H1 (cell line): ENCODE measurements around the gene NXT1. TPM values are rescaled to one million over a fixed set of nuclear protein-coding genes. Genes with fewer than 3 reads are reported as not detected.
A peak's percentile ranks its signal among the peaks of the same experiment; 100 is the strongest.

Source experiments
- CBX5 ChIP-seq: fragments of 300-800, 300-1000 bp; sonication (generic); IDR thresholded peaks from 2 replicates; pipeline ENCODE4 v1.7.1; 2016; ENCODE audit warnings: antibody characterized with exemption, low read length, low read depth
- CHD1 ChIP-seq: IDR thresholded peaks from 2 replicates; pipeline ENCODE4 v1.6.1; 2012; ENCODE audit warnings: low read depth, low read length, improper control_type of control experiment
- EGR1 ChIP-seq: IDR thresholded peaks from 2 replicates; pipeline ENCODE4 v1.6.1; 2011; ENCODE audit warnings: low read depth, low read length, borderline replicate concordance
- GABPA ChIP-seq: IDR thresholded peaks from 2 replicates; pipeline ENCODE4 v1.6.1; 2011; ENCODE audit warnings: mild to moderate bottlenecking, low read length, moderate library complexity, borderline replicate concordance; ENCODE audit not compliant: insufficient read depth
- GTF2F1 ChIP-seq: IDR thresholded peaks from 2 replicates; pipeline ENCODE4 v1.6.1; 2012; ENCODE audit warnings: low read depth, low read length, improper control_type of control experiment, borderline replicate concordance
- HDAC6 ChIP-seq: IDR thresholded peaks from one replicate; pipeline ENCODE4 v1.7.1; 2012; ENCODE audit warnings: low read depth, mild to moderate bottlenecking, inconsistent platforms, low read length, moderate library complexity
- JUND ChIP-seq: IDR thresholded peaks from 2 replicates; pipeline ENCODE4 v1.6.1; 2011; ENCODE audit warnings: mild to moderate bottlenecking, improper control_type of control experiment, low read length
- KDM1A ChIP-seq: fragments of 200-600, 300-600 bp; sonication (generic); IDR thresholded peaks from 2 replicates; pipeline ENCODE4 v1.7.1; 2016; ENCODE audit warnings: mild to moderate bottlenecking, low read length, borderline replicate concordance
- KDM5A ChIP-seq: fragments of 200-600 bp; IDR thresholded peaks from 2 replicates; pipeline ENCODE4 v1.7.1; 2012; ENCODE audit warnings: mild to moderate bottlenecking, low read length, inconsistent platforms, mixed read lengths
- NRF1 ChIP-seq: IDR thresholded peaks from 2 replicates; pipeline ENCODE4 v1.6.1; 2011; ENCODE audit warnings: mild to moderate bottlenecking, low read depth, low read length, improper control_type of control experiment
- PHF8 ChIP-seq: fragments of 200-600 bp; sonication (generic); conservative IDR thresholded peaks from 2 replicates; pipeline ENCODE4 v1.7.1; 2012; ENCODE audit warnings: low read depth, mild to moderate bottlenecking, inconsistent platforms, low read length, moderate library complexity
- RBBP5 ChIP-seq: IDR thresholded peaks from 2 replicates; pipeline ENCODE4 v1.7.1; 2012; ENCODE audit warnings: low read depth, mild to moderate bottlenecking, inconsistent platforms, low read length, moderate library complexity, borderline replicate concordance
- RFX5 ChIP-seq: IDR thresholded peaks from 2 replicates; pipeline ENCODE4 v1.6.1; 2011; ENCODE audit warnings: low read depth, low read length, improper control_type of control experiment, borderline replicate concordance
- RNF2 ChIP-seq: fragments of 200-900, 300-1000 bp; sonication (generic); IDR thresholded peaks from 2 replicates; pipeline ENCODE4 v1.7.1; 2016; ENCODE audit warnings: borderline replicate concordance, low read depth, mild to moderate bottlenecking, antibody characterized with exemption, low read length; ENCODE audit not compliant: poor library complexity, severe bottlenecking; ENCODE audit errors: missing control alignments
- SIX5 ChIP-seq: IDR thresholded peaks from 2 replicates; pipeline ENCODE4 v1.6.1; 2011; ENCODE audit warnings: mild to moderate bottlenecking, low read depth, low read length
- SP1 ChIP-seq: IDR thresholded peaks from 2 replicates; pipeline ENCODE4 v1.6.1; 2011; ENCODE audit warnings: low read depth, low read length
- SUZ12 ChIP-seq: fragments of 200-600 bp; sonication (generic); IDR thresholded peaks from 2 replicates; pipeline ENCODE4 v1.6.1; 2012; ENCODE audit warnings: mild to moderate bottlenecking, inconsistent platforms, low read length, moderate library complexity, mixed read lengths
- TAF7 ChIP-seq: optimal IDR thresholded peaks from 2 replicates; pipeline ENCODE3; 2011; ENCODE audit warnings: low read depth, mild to moderate bottlenecking, inconsistent platforms, low read length, moderate library complexity, borderline replicate concordance
- TBP ChIP-seq: IDR thresholded peaks from 2 replicates; pipeline ENCODE4 v1.6.1; 2011; ENCODE audit warnings: low read depth, low read length, improper control_type of control experiment
- USF2 ChIP-seq: IDR thresholded peaks from 2 replicates; pipeline ENCODE4 v1.6.1; 2011; ENCODE audit warnings: low read length, improper control_type of control experiment
- YY1 ChIP-seq: IDR thresholded peaks from 2 replicates; pipeline ENCODE4 v1.6.1; 2011; ENCODE audit warnings: low read depth, mild to moderate bottlenecking, low read length
- polyA plus RNA-seq, 7 experiments: library from polyadenylated mRNA; depleted of rRNA in 3 of 7; stranded (reverse) in 5 of 7; unstranded in 2 of 7; fragments of >200 nt in 5 of 7; fragments of 200-250 nt in 2 of 7; gene quantifications; 1 replicate in 5 of 7; 2 replicates in 1 of 7; 4 replicates in 1 of 7; pipeline versions ENCODE4 v1.2.1 to v1.2.3, GENCODE V29; 2011 to 2013; ENCODE audit warnings: missing spikeins in 2 of 7, mixed read lengths in 2 of 7
- total RNA-seq: library from RNA; stranded (reverse); fragmentation: NEBNext Ultra II Directional; extraction: Animal tissue kit (Norgen Biotek cat#: 25700); gene quantifications from 2 replicates; pipeline ENCODE4 v1.2.1, GENCODE V29; 2021

NXT1 gene
- total and polyA plus RNA-seq, 2 of the 8 experiments (the other 6 are each of a cell fraction or from before 2014, with no cell fraction given), result 23.1 to 26.5 TPM

GRCh38 chr20:23350196-23350903 is at the start of gene NXT1 (continued):
- TF ChIP-seq RFX5 (no peak), RBBP5 (no peak), CHD1 (no peak), JUND (no peak), SIX5 (peak; percentile 19; the same call in 1 of the 2 replicates), SP1 (peak; percentile 96), SUZ12 (no peak), NRF1 (no peak), HDAC6 (no peak), YY1 (no peak), GTF2F1 (0 out of 2 replicates have a peak, but pooled peaks have one; percentile 55), TAF7 (peak; percentile 77), KDM1A (peak; percentile 36; the same call in 1 of the 2 replicates), CBX5 (no peak), USF2 (no peak), EGR1 (no peak), RNF2 (no peak), GABPA (peak; percentile 86; the same call in 1 of the 2 replicates), PHF8 (peak; percentile 71), KDM5A (no peak), TBP (peak; percentile 65)
